ENCODE data around the gene CD9.

DNA sequence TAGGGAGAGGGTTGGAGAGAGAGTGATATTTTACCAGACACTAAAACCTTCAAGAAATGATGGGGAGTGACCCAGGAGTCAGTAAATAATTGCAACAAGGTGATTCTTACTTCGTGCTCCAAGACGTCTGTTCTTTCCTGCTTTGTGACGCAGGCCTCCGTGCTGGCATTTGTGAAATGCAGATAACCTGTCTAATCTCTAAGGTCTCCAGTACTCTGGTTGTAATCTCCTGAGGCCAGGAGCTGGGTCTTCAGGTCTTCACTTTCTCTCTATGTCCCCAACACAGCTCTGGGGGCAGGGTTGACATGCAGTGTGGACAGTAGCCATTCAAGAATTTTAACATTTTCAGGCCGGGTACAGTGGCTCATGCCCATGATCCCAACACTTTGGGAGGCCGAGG, 53.1 kb downstream of the CD9 start:
- TF ChIP-seq YY1 (IDR thresholded peaks at IDR 0.05; ENCODE audit: low read depth), result no peak
- no peak for TF ChIP-seq RFX5 (IDR thresholded peaks at IDR 0.05; ENCODE audit: low read length)
- TF ChIP-seq, protein P1, sequence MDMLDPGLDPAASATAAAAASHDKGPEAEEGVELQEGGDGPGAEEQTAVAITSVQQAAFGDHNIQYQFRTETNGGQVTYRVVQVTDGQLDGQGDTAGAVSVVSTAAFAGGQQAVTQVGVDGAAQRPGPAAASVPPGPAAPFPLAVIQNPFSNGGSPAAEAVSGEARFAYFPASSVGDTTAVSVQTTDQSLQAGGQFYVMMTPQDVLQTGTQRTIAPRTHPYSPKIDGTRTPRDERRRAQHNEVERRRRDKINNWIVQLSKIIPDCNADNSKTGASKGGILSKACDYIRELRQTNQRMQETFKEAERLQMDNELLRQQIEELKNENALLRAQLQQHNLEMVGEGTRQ (IDR thresholded peaks at IDR 0.05; ENCODE audit: borderline replicate concordance, low read depth, low read length), result no peak
